ENCODE results near the gene KIAA1217. TPM values are rescaled to one million over a fixed set of nuclear protein-coding genes. Genes with fewer than 3 reads are reported as not detected.

The KIAA1217 gene
- total RNA-seq, 6 experiments from 2014 or later, result 10.4 to 25.5 (median 14.9) TPM

- Histone ChIP-seq H3K9me3 (no peaks in the 10 kb centered on the region), H3K27me3 (no peaks in the 10 kb centered on the region), H3K4me3 (no peak overlapping the region), H3K27ac (no peak overlapping the region), H3K4me1 (no peaks in the 10 kb centered on the region), H3K36me3 (no peaks in the 10 kb centered on the region)
- peak; percentile 58 to 95 (median 72) for ATAC-seq
- WGBS (ENCODE audit: insufficient coverage, low coverage, low lambda C conversion rate, missing lambda C conversion rate), result 17% methylated on average over 7 of the region's 10 CpGs
- peak; percentile 62 to 65 (median 62) for DNase-seq
- intact Hi-C loops (cut with DNase I), result no loop called here
- TF ChIP-seq, protein P1, sequence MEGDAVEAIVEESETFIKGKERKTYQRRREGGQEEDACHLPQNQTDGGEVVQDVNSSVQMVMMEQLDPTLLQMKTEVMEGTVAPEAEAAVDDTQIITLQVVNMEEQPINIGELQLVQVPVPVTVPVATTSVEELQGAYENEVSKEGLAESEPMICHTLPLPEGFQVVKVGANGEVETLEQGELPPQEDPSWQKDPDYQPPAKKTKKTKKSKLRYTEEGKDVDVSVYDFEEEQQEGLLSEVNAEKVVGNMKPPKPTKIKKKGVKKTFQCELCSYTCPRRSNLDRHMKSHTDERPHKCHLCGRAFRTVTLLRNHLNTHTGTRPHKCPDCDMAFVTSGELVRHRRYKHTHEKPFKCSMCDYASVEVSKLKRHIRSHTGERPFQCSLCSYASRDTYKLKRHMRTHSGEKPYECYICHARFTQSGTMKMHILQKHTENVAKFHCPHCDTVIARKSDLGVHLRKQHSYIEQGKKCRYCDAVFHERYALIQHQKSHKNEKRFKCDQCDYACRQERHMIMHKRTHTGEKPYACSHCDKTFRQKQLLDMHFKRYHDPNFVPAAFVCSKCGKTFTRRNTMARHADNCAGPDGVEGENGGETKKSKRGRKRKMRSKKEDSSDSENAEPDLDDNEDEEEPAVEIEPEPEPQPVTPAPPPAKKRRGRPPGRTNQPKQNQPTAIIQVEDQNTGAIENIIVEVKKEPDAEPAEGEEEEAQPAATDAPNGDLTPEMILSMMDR (IDR thresholded peaks at IDR 0.05), result peak; percentile 12 to 30 (median 17)
- no peak for TF ChIP-seq POLR2A (IDR thresholded peaks at IDR 0.05)
These were observed 174.8 kb downstream of the KIAA1217 start for GRCh38 chr10:24383681-24384106.

DNA sequence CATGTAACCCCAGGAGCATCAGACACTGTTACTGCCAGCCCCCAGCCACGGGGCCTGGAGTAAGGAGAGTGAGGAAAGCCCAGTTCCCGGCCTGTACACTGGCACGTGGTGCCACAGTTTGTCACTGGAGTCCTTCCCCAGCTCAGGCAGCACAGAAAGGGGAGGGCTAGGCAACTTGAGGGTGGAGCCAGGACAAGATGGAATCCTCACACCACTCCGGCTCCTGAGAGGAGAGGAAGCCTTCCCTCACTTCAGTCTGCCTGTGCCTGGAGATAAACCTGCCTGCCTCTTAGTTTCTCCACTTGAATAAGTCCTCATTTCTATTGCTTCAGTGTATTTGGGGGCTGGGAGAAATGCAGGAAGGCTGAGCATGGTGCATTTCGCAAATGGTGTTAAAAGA is 176.0 kb downstream of the KIAA1217 start:
- Histone ChIP-seq H3K9me3 (no peaks in the 10 kb centered on the region), H3K4me1 (no peaks in the 10 kb centered on the region), H3K27ac (no peak overlapping the region), H3K4me3 (no peak overlapping the region), H3K27me3 (no peaks in the 10 kb centered on the region), H3K36me3 (no peaks in the 10 kb centered on the region)
- no peak for TF ChIP-seq POLR2A (IDR thresholded peaks at IDR 0.05)
- TF ChIP-seq, protein P1 (IDR thresholded peaks at IDR 0.05), result no peak
- intact Hi-C loops (cut with DNase I), result no loop called here
- no peak for DNase-seq
- ATAC-seq, result no peak
- WGBS (ENCODE audit: insufficient coverage, low coverage, low lambda C conversion rate, missing lambda C conversion rate), result 0% methylated on average over 1 of the region's 5 CpGs

DNA sequence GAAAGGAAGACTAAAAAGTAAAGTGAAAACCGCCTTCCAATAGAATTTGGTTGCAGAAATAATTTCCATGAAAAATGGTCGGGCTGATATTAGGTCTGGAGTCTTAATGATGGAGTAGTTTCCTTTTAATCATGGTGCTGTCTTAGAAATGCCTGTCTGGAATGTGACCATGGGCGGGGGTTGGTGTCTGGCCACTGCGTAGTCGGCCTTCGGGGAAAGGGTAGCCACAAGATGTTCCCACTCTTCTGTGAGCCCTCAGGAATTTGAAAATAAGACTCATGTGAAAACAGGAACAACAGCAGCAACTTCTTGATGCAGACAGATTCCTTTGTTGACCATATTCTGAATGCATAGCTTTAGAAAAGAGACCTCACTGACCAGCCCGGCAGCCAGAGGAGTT is 176.8 kb downstream of the KIAA1217 start:
- TF ChIP-seq, protein P1 (IDR thresholded peaks at IDR 0.05), result no peak
- TF ChIP-seq POLR2A (IDR thresholded peaks at IDR 0.05), result no peak
- Histone ChIP-seq H3K4me1 (no peaks in the 10 kb centered on the region), H3K27me3 (no peaks in the 10 kb centered on the region), H3K27ac (no peak overlapping the region), H3K36me3 (no peaks in the 10 kb centered on the region), H3K9me3 (no peaks in the 10 kb centered on the region), H3K4me3 (no peak overlapping the region)
- 59% methylated on average over 3 of the region's 7 CpGs for WGBS (ENCODE audit: insufficient coverage, low coverage, low lambda C conversion rate, missing lambda C conversion rate)
- DNase-seq (no peak), ATAC-seq (no peak)
- intact Hi-C loops (cut with DNase I), result no loop called here

DNA sequence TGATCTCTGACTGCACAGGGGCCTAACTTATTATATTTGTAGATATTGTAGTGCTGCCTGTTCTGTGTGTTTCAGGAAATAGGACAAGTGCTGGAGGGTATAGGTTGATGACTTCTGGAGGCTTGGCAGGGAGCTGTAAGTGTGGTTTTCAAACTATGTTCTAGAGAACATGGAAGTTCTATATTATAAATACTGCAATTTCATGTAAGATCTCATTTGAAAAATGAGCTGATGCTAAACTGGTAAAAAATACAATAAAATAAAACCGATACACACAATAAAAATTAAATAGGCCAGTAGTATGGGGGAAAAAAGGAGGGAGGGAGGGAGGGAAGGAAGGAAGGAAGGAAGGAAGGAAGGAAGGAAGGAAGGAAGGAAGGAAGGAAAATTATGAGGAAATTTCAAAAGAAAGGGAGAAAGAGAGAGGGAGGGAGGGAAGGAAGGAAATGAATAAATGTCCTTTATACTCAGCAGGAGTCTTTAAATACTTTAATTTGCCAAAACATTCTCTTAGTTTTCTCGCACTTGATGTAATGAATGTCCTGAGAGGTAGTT is 181.3 kb downstream of the KIAA1217 start:
- ATAC-seq (no peak), DNase-seq (no peak)
- intact Hi-C loops (cut with DNase I), result loop anchor here in 1 of 2 donors (10.0 kb wide), 1 partner anchor 125 kb away; no protein-coding TSS in a partner anchor
- 82% methylated on average over 2 of the region's 2 CpGs for WGBS (ENCODE audit: insufficient coverage, low coverage, low lambda C conversion rate, missing lambda C conversion rate)
- Histone ChIP-seq H3K27me3 (no peaks in the 10 kb centered on the region), H3K9me3 (no peaks in the 10 kb centered on the region), H3K4me1 (no peaks in the 10 kb centered on the region), H3K4me3 (no peak overlapping the region), H3K36me3 (no peaks in the 10 kb centered on the region), H3K27ac (no peak overlapping the region)
- no peak for TF ChIP-seq POLR2A (IDR thresholded peaks at IDR 0.05)
- TF ChIP-seq, protein P1 (IDR thresholded peaks at IDR 0.05), result no peak
